Endodermal cell (in vitro differentiated cells): Measurements from ENCODE around the gene PINK1. TPM values are rescaled to one million over a fixed set of nuclear protein-coding genes. Genes with fewer than 3 reads are reported as not detected.
A peak's percentile ranks its signal among the peaks of the same experiment; 100 is the strongest.

Experiments
- DNase-seq: peaks from one replicate; pipeline ENCODE4 v3.0.0-alpha.2; 2017
- H3K27ac ChIP-seq: 2 replicates; pipeline ENCODE4 v1.5.1; 2013; ENCODE audit warnings: mild to moderate bottlenecking, low read depth, low read length, moderate library complexity
- H3K27me3 ChIP-seq: 2 replicates; pipeline ENCODE4 v1.6.1; 2013; ENCODE audit warnings: mild to moderate bottlenecking, low read length, moderate library complexity; ENCODE audit not compliant: insufficient read depth, control insufficient read depth, poor library complexity, severe bottlenecking
- H3K36me3 ChIP-seq: 2 replicates; pipeline ENCODE4 v1.7.0; 2013; ENCODE audit warnings: mild to moderate bottlenecking, low read length, moderate library complexity; ENCODE audit not compliant: control insufficient read depth, insufficient read depth
- H3K4me1 ChIP-seq: one replicate; pipeline ENCODE4 v1.7.0; 2013; ENCODE audit warnings: low read length; ENCODE audit not compliant: control insufficient read depth, insufficient read depth
- H3K4me3 ChIP-seq: 2 replicates; pipeline ENCODE4 v1.5.1; 2013; ENCODE audit warnings: mild to moderate bottlenecking, low read length, moderate library complexity
- H3K9ac ChIP-seq: 2 replicates; pipeline ENCODE4 v1.6.1; 2013; ENCODE audit warnings: mild to moderate bottlenecking, low read length, moderate library complexity; ENCODE audit not compliant: poor library complexity, severe bottlenecking; ENCODE audit errors: extremely low read depth
- H3K9me3 ChIP-seq: 2 replicates; pipeline ENCODE4 v1.6.1; 2013; ENCODE audit warnings: mild to moderate bottlenecking, low read length, moderate library complexity; ENCODE audit not compliant: control insufficient read depth
- H3K27ac Mint-ChIP-seq: 2 replicates; pipeline ENCODE4 v1.8.0; 2020; ENCODE audit warnings: mixed read lengths
- H3K27me3 Mint-ChIP-seq: 2 replicates; pipeline ENCODE4 v1.8.0; 2021; ENCODE audit warnings: mild to moderate bottlenecking, mixed read lengths; ENCODE audit not compliant: insufficient read depth
- H3K36me3 Mint-ChIP-seq: 2 replicates; pipeline ENCODE4 v1.8.0; 2020; ENCODE audit warnings: low read depth, mixed read lengths
- H3K4me1 Mint-ChIP-seq: 2 replicates; pipeline ENCODE4 v1.8.0; 2020; ENCODE audit warnings: mixed read lengths
- H3K4me3 Mint-ChIP-seq: 2 replicates; pipeline ENCODE4 v1.8.0; 2020; ENCODE audit warnings: mild to moderate bottlenecking, moderate library complexity, mixed read lengths
- H3K9me3 Mint-ChIP-seq: 2 replicates; pipeline ENCODE4 v1.8.0; 2020; ENCODE audit warnings: mild to moderate bottlenecking, mixed read lengths
- CTCF ChIP-seq: fragments of 200-600 bp; sonication (generic); conservative IDR thresholded peaks from 2 replicates; pipeline ENCODE4 v1.5.0; 2021; ENCODE audit warnings: antibody characterized with exemption, mild to moderate bottlenecking
- WGBS, 2 experiments: methylation state at CpG; one replicate each; pipeline versions ENCODE4 v1.1.5 to v1.1.7; 2013; ENCODE audit warnings: missing lambda C conversion rate in 2 of 2, mixed read lengths in 1 of 2; ENCODE audit not compliant: insufficient coverage in 1 of 2, insufficient read length in 1 of 2; 5-methylcytosine and 5-hydroxymethylcytosine counted together
- total RNA-seq, 2 donors: library from RNA; stranded (reverse); fragmentation: NEBNext Ultra II Directional in 1 of 2; extraction: Animal tissue kit (Norgen Biotek cat#: 25700) in 1 of 2; gene quantifications; 2 replicates in 1 of 2; 3 replicates in 1 of 2; pipeline ENCODE4 v1.2.1, GENCODE V29; 2021

PINK1 gene
- total RNA-seq, 2 donors from 2014 or later = 26.3 to 27.7 TPM

- TF ChIP-seq CTCF = no peak
- peaks cover 3% of the 10 kb centered on the region for H3K36me3 Mint-ChIP-seq
- Histone ChIP-seq H3K4me1 (no peaks in the 10 kb centered on the region), H3K27ac (no peak overlapping the region), H3K9me3 (no peaks in the 10 kb centered on the region), H3K4me3 (no peak overlapping the region), H3K9ac (no peak overlapping the region), H3K36me3 (no peaks in the 10 kb centered on the region), H3K27me3 (no peaks in the 10 kb centered on the region)
- 87 to 100% methylated on average over 1 of the region's 1 CpG for WGBS, 2 experiments
- no peak overlapping the region for H3K4me3 Mint-ChIP-seq
- no peaks in the 10 kb centered on the region for H3K27me3 Mint-ChIP-seq
- peaks cover 5% of the 10 kb centered on the region for H3K9me3 Mint-ChIP-seq
- H3K4me1 Mint-ChIP-seq = no peaks in the 10 kb centered on the region
- no peak for DNase-seq
- no peak overlapping the region for H3K27ac Mint-ChIP-seq
Observed at GRCh38 chr1:20691872-20692271, 58.6 kb downstream of the PINK1 start.

GRCh38 chr1:20693623-20694022 lies 60.4 kb downstream of the PINK1 start:
- Histone ChIP-seq H3K9me3 (no peaks in the 10 kb centered on the region), H3K36me3 (no peaks in the 10 kb centered on the region), H3K27ac (no peak overlapping the region), H3K4me1 (no peaks in the 10 kb centered on the region), H3K9ac (no peak overlapping the region), H3K27me3 (no peaks in the 10 kb centered on the region), H3K4me3 (no peak overlapping the region)
- Mint-ChIP-seq H3K36me3 (peaks cover 3% of the 10 kb centered on the region), H3K9me3 (peaks cover 5% of the 10 kb centered on the region), H3K4me1 (no peaks in the 10 kb centered on the region), H3K27me3 (no peaks in the 10 kb centered on the region), H3K27ac (no peak overlapping the region), H3K4me3 (no peak overlapping the region)
- TF ChIP-seq CTCF = no peak
- peak; percentile 78 for DNase-seq
- WGBS, 2 experiments = 57 to 90% methylated on average over 1 to 2 of the region's 2 CpGs

GRCh38 chr1:20695515-20695914 lies 62.3 kb downstream of the PINK1 start:
- peaks cover 5% of the 10 kb centered on the region for H3K9me3 Mint-ChIP-seq
- Histone ChIP-seq H3K9ac (no peak overlapping the region), H3K27me3 (no peaks in the 10 kb centered on the region), H3K4me1 (no peaks in the 10 kb centered on the region), H3K4me3 (no peak overlapping the region), H3K27ac (no peak overlapping the region), H3K36me3 (no peaks in the 10 kb centered on the region), H3K9me3 (no peaks in the 10 kb centered on the region)
- no peaks in the 10 kb centered on the region for H3K36me3 Mint-ChIP-seq
- no peak overlapping the region for H3K4me3 Mint-ChIP-seq
- no peak for TF ChIP-seq CTCF
- no peak overlapping the region for H3K27ac Mint-ChIP-seq
- no peaks in the 10 kb centered on the region for H3K27me3 Mint-ChIP-seq
- no peaks in the 10 kb centered on the region for H3K4me1 Mint-ChIP-seq
- DNase-seq = no peak
- WGBS, 2 experiments = 90 to 91% methylated on average over 9 to 10 of the region's 10 CpGs
